Loucy (cell line): ENCODE data around the gene ADGRL3.

Source experiments
- H2AFZ ChIP-seq: fragments of 200-600 bp; sonication (generic); 2 replicates; pipeline ENCODE4 v1.6.0; 2016; ENCODE audit warnings: antibody characterized with exemption, mild to moderate bottlenecking, low read length, moderate library complexity
- H3F3A ChIP-seq: fragments of 200-600 bp; 2 replicates; pipeline ENCODE4 v1.6.0; 2016; ENCODE audit warnings: antibody characterized with exemption, low read depth, mild to moderate bottlenecking
- H3K27me3 ChIP-seq: fragments of 200-600 bp; sonication (generic); 2 replicates; pipeline ENCODE4 v1.6.1; 2014; ENCODE audit warnings: low read length, mild to moderate bottlenecking; ENCODE audit not compliant: insufficient read depth, poor library complexity, severe bottlenecking
- H3K36me3 ChIP-seq: fragments of 200-600 bp; sonication (generic); 2 replicates; pipeline ENCODE4 v1.6.1; 2016; ENCODE audit warnings: low read length; ENCODE audit not compliant: insufficient read depth
- H3K4me1 ChIP-seq: fragments of 200-600 bp; sonication (generic); 2 replicates; pipeline ENCODE4 v1.5.1; 2014; ENCODE audit warnings: low read length, mild to moderate bottlenecking; ENCODE audit not compliant: insufficient read depth, poor library complexity, severe bottlenecking
- H3K4me2 ChIP-seq: fragments of 200-600 bp; sonication (generic); 2 replicates; pipeline ENCODE4 v1.6.0; 2014; ENCODE audit warnings: antibody characterized with exemption, low read length, low read depth, mild to moderate bottlenecking; ENCODE audit not compliant: poor library complexity, severe bottlenecking
- H3K4me3 ChIP-seq: fragments of 200-600 bp; sonication (generic); 2 replicates; pipeline ENCODE4 v1.5.1; 2014; ENCODE audit warnings: low read length, mild to moderate bottlenecking, mixed read lengths; ENCODE audit not compliant: poor library complexity, severe bottlenecking
- H3K79me2 ChIP-seq: fragments of 200-600 bp; sonication (generic); 2 replicates; pipeline ENCODE4 v1.6.1; 2014; ENCODE audit warnings: low read length; ENCODE audit not compliant: insufficient read depth
- H3K9ac ChIP-seq: fragments of 200-600 bp; sonication (generic); 2 replicates; pipeline ENCODE4 v1.6.0; 2014; ENCODE audit warnings: mild to moderate bottlenecking, low read depth, low read length, moderate library complexity; ENCODE audit not compliant: poor library complexity, severe bottlenecking
- H3K9me2 ChIP-seq: fragments of 200-600 bp; sonication (generic); replicated peaks from 2 replicates; pipeline ENCODE4 v1.6.1; 2016; ENCODE audit warnings: low read depth, low read length, mixed read lengths
- H3K9me3 ChIP-seq: fragments of 200-600 bp; sonication (generic); 2 replicates; pipeline ENCODE4 v1.6.1; 2014; ENCODE audit warnings: mild to moderate bottlenecking, antibody characterized with exemption, low read length, low read depth; ENCODE audit not compliant: insufficient read depth
- H4K20me1 ChIP-seq: fragments of 200-600 bp; sonication (generic); 2 replicates; pipeline ENCODE4 v1.6.0; 2014; ENCODE audit warnings: antibody characterized with exemption, low read length, mild to moderate bottlenecking; ENCODE audit not compliant: insufficient read depth, poor library complexity, severe bottlenecking
- CTCF ChIP-seq: fragments of 200-600 bp; sonication (generic); conservative IDR thresholded peaks from 2 replicates; pipeline ENCODE4 v1.5.1; 2014; ENCODE audit warnings: mild to moderate bottlenecking, antibody characterized with exemption, low read length
- EZH2phosphoT487 ChIP-seq: fragments of 200-600 bp; IDR thresholded peaks from 2 replicates; pipeline ENCODE4 v1.6.1; 2018; ENCODE audit warnings: antibody characterized with exemption, mild to moderate bottlenecking, moderate library complexity, borderline replicate concordance

ADGRL3 gene

GRCh38 chr4:61675464-61675863 lies 475.3 kb downstream of the ADGRL3 start:
- Histone ChIP-seq H3K4me1 (no peaks in the 10 kb centered on the region), H3K79me2 (no peaks in the 10 kb centered on the region), H2AFZ (no peak overlapping the region), H3K9me3 (no peaks in the 10 kb centered on the region; the same call in 1 of the 2 replicates), H3K9ac (no peak overlapping the region), H3K9me2 (no peaks in the 10 kb centered on the region), H3K4me3 (no peak overlapping the region), H3K27me3 (no peaks in the 10 kb centered on the region), H3K36me3 (no peaks in the 10 kb centered on the region), H3F3A (no peaks in the 10 kb centered on the region), H4K20me1 (no peaks in the 10 kb centered on the region), H3K4me2 (no peak overlapping the region)
- no peak for TF ChIP-seq EZH2phosphoT487

GRCh38 chr4:61678297-61678696 lies 478.2 kb downstream of the ADGRL3 start:
- Histone ChIP-seq H3K4me2 (no peak overlapping the region), H2AFZ (no peak overlapping the region)

GRCh38 chr4:61693520-61693919 lies 493.4 kb downstream of the ADGRL3 start:
- Histone ChIP-seq H3K4me3 (no peak overlapping the region), H3K27me3 (no peaks in the 10 kb centered on the region), H3K79me2 (no peaks in the 10 kb centered on the region), H3K4me1 (no peaks in the 10 kb centered on the region), H4K20me1 (no peaks in the 10 kb centered on the region), H3K9me3 (no peaks in the 10 kb centered on the region), H3K36me3 (no peaks in the 10 kb centered on the region), H3K9me2 (no peaks in the 10 kb centered on the region), H3K9ac (no peak overlapping the region), H3K4me2 (no peak overlapping the region), H2AFZ (no peak overlapping the region), H3F3A (no peaks in the 10 kb centered on the region)
- TF ChIP-seq CTCF: no peak
- TF ChIP-seq EZH2phosphoT487: no peak

More at GRCh38 chr4:61678297-61678696, 478.2 kb downstream of the ADGRL3 start:
- Histone ChIP-seq H3K9me3 (no peaks in the 10 kb centered on the region), H3K79me2 (no peaks in the 10 kb centered on the region), H3K36me3 (no peaks in the 10 kb centered on the region), H3K4me3 (no peak overlapping the region), H3F3A (no peaks in the 10 kb centered on the region), H3K27me3 (no peaks in the 10 kb centered on the region), H3K9ac (no peak overlapping the region), H3K9me2 (no peaks in the 10 kb centered on the region), H3K4me1 (no peaks in the 10 kb centered on the region), H4K20me1 (no peaks in the 10 kb centered on the region)
- TF ChIP-seq EZH2phosphoT487 (no peak), CTCF (no peak)

- no peaks in the 10 kb centered on the region for H4K20me1 ChIP-seq
- no peaks in the 10 kb centered on the region for H3K27me3 ChIP-seq
- no peaks in the 10 kb centered on the region for H3K9me3 ChIP-seq
- no peak overlapping the region for H3K4me3 ChIP-seq
- H3K79me2 ChIP-seq: no peaks in the 10 kb centered on the region
- H3K4me2 ChIP-seq: no peak overlapping the region
- H3K9ac ChIP-seq: no peak overlapping the region
- H3K4me1 ChIP-seq: no peaks in the 10 kb centered on the region
- H3K36me3 ChIP-seq: no peaks in the 10 kb centered on the region
- H2AFZ ChIP-seq: no peak overlapping the region
- no peaks in the 10 kb centered on the region for H3K9me2 ChIP-seq
- H3F3A ChIP-seq: no peaks in the 10 kb centered on the region
- TF ChIP-seq CTCF (no peak), EZH2phosphoT487 (no peak)
Observed at GRCh38 chr4:61714387-61714911, 514.3 kb downstream of the ADGRL3 start.
